ENCODE results near the gene WDPCP. TPM values are rescaled to one million over a fixed set of nuclear protein-coding genes. Genes with fewer than 3 reads are reported as not detected.

WDPCP gene
- 15.2 and 15.5 TPM in 2 replicates for total RNA-seq (2021)
- Bru-seq, nascent RNA = percentile 72 among the genes with signal in this experiment
- BruChase-seq, experiment 1, labeled RNA remaining after a 2-hour chase = percentile 71 among the genes with signal in this experiment
- BruChase-seq, experiment 2, labeled RNA remaining after a 6-hour chase = percentile 53 among the genes with signal in this experiment
- long read RNA-seq, partial matches to known transcripts = 0 of 24 reads
- long read RNA-seq, other reads (novel, unspliced or antisense) = 20 of 24 reads

GRCh38 chr2:63588385-63589147 lies at the start of gene WDPCP, which contains the start of gene MDH1:
Gene WDPCP (minus strand): TSS chr2:63588477. CDS start chr2:63588271, 206 bp downstream.
Gene MDH1 (plus strand): TSS chr2:63588963. CDS start chr2:63589044, 81 bp downstream.
- Histone ChIP-seq H3K36me3 (ENCODE audit: low read depth) (0 out of 2 replicates have a peak, but pooled peaks cover 6% of the 10 kb centered on the region), H2AFZ (peak within 1 kb of the TSS; percentile 86), H3K27me3 (ENCODE audit: insufficient read depth, low read depth) (no peaks in the 10 kb centered on the region), H3K79me2 (ENCODE audit: low read depth) (peaks cover 58% of the 10 kb centered on the region), H3F3A (ENCODE audit: insufficient read depth, low read depth) (no peaks in the 10 kb centered on the region), H3K4me3 (peak within 1 kb of the TSS; percentile 63), H3K9me2 (ENCODE audit: insufficient read depth) (no peaks in the 10 kb centered on the region), H3K27ac (peak within 1 kb of the TSS; percentile 72), H3K9me3 (ENCODE audit: insufficient read depth, low read depth) (no peaks in the 10 kb centered on the region), H3K4me1 (replicated peaks; ENCODE audit: insufficient read depth) (peaks cover 23% of the 10 kb centered on the region), H4K20me1 (ENCODE audit: insufficient read depth) (no peaks in the 10 kb centered on the region), H3K4me2 (peak within 1 kb of the TSS; percentile 86)
- CTCF ChIA-PET = interaction anchor here (0.6 to 1.1 kb wide), 2 partner anchors 253 to 272 kb away, joined by 3 read pairs; partner anchors contain the start of gene UGP2
- no peak for TF ChIP-seq EZH2 (IDR thresholded peaks at IDR 0.05; ENCODE audit: low read depth)
- no peak for TF ChIP-seq CTCF (conservative IDR thresholded peaks at IDR 0.05)
- peak; percentile 94 to 100 for DNase-seq
- intact Hi-C loops (cut with micrococcal nuclease; ENCODE audit: unreplicated experiment) = loop anchor here (1.0 to 10.0 kb wide), 5 partner anchors 26 to 426 kb away; partner anchors contain the start of genes UGP2 and VPS54
- no TSS peak for BruUV-seq (replicated peaks)
- POLR2A ChIA-PET (ENCODE audit: unreplicated experiment) = interaction anchor here (0.5 to 1.0 kb wide), 6 partner anchors 27 to 1789 kb away, joined by 3 to 8 read pairs (median 4); no protein-coding TSS in a partner anchor

- intact Hi-C loops (cut with micrococcal nuclease; ENCODE audit: unreplicated experiment) = no loop called here
- BruUV-seq (replicated peaks) = no TSS peak
- POLR2A ChIA-PET (ENCODE audit: unreplicated experiment) = no interaction called here
These were observed 44.1 kb upstream of the WDPCP start for GRCh38 chr2:63632382-63632781.

More at GRCh38 chr2:63632382-63632781, 44.1 kb upstream of the WDPCP start:
- H3K4me3 ChIP-seq = no peak overlapping the region
- no peak for DNase-seq
- H3K36me3 ChIP-seq (ENCODE audit: low read depth) = no peaks in the 10 kb centered on the region
- TF ChIP-seq CTCF (conservative IDR thresholded peaks at IDR 0.05) = no peak
- TF ChIP-seq EZH2 (IDR thresholded peaks at IDR 0.05; ENCODE audit: low read depth) = no peak
- H3K9me2 ChIP-seq (ENCODE audit: insufficient read depth) = no peaks in the 10 kb centered on the region
- CTCF ChIA-PET = interaction anchor here (1.2 kb wide), 1 partner anchor 13 kb away, joined by 3 read pairs; no protein-coding TSS in a partner anchor
- no peak overlapping the region for H3K27ac ChIP-seq
- H3F3A ChIP-seq (ENCODE audit: insufficient read depth, low read depth) = no peaks in the 10 kb centered on the region
- no peaks in the 10 kb centered on the region for H3K4me1 ChIP-seq (replicated peaks; ENCODE audit: insufficient read depth)
- no peaks in the 10 kb centered on the region for H4K20me1 ChIP-seq (ENCODE audit: insufficient read depth)
- H3K79me2 ChIP-seq (ENCODE audit: low read depth) = no peaks in the 10 kb centered on the region
- H2AFZ ChIP-seq = no peak overlapping the region
- H3K4me2 ChIP-seq = no peak overlapping the region
- peaks cover 6% of the 10 kb centered on the region for H3K9me3 ChIP-seq (ENCODE audit: insufficient read depth, low read depth)
- no peaks in the 10 kb centered on the region for H3K27me3 ChIP-seq (ENCODE audit: insufficient read depth, low read depth)
